A549 treated with ZK216348 at 1 μM for 4 hours (cell line): ENCODE measurements around the gene KCNH4. TPM values are rescaled to one million over a fixed set of nuclear protein-coding genes. Genes with fewer than 3 reads are reported as not detected.

ENCODE experiments used
- total RNA-seq: library from RNA; stranded (reverse); fragments of 200-300 nt; extraction: Qiagen RNA extraction; gene quantifications from 5 replicates; pipeline ENCODE4 v1.2.3, GENCODE V29; 2022; ENCODE audit warnings: low read depth

Gene KCNH4
- 0.18 to 0.48 TPM (median 0.33 TPM) in 5 replicates for total RNA-seq

DNA sequence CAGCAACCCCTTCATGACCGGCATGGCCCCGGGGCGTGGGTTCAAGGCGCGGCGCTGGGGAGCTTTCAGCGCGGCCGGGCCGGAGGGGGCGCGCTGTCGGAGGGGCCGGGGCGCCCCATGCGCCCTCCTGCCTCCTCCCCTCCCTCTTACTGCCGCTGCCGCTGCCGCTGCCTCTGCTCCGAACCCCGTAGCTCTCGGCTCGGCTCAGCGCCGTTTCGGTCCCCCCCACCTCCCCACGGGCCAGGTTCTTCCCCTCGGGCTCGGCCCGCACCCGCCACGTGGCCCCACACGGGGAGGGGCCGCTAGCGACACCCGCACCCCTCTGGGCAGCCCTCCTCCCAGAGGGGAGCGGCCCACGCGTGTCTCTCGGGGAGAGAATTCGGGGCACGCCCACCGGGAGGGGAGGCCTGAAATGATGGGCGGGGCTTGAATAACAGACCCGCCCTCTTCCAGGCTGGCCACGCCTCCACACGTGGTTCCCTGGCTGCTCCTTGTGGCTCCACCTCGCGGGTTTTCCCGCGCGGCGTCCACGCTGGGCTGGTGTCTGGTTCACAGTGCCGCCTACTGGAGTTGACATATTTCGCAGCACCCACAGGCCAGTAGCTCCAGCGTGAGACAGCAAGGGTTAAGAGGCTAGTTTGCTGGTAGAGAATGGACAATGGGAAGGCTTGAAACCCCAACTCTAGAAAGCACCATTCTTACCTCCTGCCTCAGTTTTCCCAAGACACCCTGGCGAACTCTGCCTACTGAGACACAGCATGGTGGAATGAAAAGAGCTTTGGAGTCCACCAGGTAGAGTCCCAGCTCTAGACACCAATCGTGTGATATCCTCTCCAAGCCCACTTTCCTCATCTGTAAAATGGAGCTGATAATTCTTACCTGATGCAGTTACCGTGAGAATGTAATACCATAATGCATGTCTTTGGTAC lies at the start of gene KCNH4:
Gene KCNH4, minus strand, starts transcription at position 221 of the 929 bp plus-strand sequence. Its CDS starts 197 bp downstream, at position 24.

DNA sequence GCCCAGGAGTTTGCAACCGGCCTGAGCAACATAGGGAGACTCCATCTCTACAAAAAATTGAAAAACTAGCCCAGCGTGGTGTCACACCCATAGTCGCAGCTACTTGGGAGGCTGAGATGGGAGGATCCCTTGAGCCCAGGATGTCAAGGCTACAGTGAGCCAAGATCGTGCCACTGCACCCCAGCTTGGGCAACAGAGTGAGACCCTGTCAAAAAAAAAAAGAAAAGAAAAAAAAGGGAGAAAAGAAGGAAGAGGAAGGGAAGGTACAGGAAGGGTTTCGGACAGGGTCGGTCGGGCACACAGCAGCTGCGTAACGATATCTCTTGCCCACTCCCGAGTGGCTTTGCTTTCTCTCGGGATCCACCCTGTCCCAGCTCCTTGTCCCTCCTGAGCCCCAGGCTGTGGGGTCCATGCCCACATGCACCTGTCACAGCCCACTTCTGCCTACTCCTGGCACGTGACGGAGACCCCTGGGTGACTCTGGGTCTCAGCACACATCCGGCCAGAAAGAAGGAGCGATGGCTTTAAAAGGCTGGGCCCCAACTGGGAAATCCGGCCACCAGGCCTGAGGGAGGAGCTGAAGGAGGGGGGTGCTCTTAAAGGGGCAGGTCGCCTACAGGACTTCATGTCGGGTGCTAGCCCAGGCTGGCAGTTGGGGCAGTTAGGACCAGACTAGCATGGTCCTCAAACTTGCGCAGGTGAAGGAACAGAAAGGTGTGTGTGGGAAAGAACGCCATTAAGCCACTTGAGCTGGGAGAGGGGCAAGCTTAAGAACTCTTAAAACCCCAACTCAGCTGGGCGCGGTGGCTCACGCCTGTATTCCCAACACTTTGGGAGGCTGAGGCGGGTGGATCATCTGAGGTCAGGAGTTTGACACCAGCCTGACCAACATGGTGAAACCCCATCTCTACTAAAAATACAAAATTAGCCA lies 13.3 kb upstream of the KCNH4 start, which contains the start of gene GHDC:
Gene GHDC, minus strand, starts transcription at position 526 of the 931 bp plus-strand sequence. CDS start 913 bp downstream, outside the sequence.

DNA sequence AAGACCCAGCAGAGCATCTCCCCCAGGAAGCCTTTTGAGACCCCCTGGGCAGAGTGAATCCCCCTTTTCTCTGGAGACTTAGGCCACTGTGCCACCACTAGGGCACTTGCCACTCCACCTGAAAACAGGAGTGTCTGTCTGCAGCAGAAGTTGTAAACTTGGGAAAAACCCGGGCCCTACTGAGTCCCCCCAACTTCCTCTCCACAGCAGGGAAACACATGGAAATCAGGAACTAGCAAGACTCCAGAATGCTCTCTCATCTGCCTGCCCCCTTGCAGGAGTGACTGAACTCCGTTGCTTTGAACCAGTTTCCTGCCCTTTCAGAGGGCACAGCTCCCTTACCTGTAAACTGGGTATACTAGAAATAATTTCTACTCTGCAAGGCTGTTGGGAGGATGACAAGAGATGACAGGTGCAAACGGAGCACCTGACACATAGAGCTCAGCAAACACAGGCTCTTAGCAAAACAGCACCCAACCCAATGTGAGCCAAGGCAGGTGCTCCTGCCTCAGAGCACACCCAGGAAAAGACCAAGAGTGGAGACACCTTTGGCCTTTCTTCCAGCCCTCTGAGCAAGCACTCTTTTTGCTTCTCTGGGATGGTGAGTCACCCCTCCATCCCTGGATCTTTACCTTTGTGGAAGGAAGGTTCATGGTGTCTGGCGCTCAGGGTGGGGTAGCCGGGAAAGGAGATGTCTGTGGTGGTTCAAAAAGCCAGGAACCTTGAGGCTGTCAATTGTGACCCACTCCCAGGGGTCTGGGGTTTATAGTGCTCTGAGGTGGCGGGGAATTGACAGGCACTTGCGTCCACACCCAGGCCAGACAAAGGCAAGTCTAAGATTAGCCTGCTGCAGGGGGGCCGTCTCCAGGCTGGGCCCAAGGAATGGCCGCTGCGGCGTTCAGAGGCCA lies 4.0 kb upstream of the KCNH4 start, which contains the start of gene HCRT:
Gene HCRT, minus strand, starts transcription at position 740 of the 908 bp plus-strand sequence. Its CDS starts 87 bp downstream, at position 653.

DNA sequence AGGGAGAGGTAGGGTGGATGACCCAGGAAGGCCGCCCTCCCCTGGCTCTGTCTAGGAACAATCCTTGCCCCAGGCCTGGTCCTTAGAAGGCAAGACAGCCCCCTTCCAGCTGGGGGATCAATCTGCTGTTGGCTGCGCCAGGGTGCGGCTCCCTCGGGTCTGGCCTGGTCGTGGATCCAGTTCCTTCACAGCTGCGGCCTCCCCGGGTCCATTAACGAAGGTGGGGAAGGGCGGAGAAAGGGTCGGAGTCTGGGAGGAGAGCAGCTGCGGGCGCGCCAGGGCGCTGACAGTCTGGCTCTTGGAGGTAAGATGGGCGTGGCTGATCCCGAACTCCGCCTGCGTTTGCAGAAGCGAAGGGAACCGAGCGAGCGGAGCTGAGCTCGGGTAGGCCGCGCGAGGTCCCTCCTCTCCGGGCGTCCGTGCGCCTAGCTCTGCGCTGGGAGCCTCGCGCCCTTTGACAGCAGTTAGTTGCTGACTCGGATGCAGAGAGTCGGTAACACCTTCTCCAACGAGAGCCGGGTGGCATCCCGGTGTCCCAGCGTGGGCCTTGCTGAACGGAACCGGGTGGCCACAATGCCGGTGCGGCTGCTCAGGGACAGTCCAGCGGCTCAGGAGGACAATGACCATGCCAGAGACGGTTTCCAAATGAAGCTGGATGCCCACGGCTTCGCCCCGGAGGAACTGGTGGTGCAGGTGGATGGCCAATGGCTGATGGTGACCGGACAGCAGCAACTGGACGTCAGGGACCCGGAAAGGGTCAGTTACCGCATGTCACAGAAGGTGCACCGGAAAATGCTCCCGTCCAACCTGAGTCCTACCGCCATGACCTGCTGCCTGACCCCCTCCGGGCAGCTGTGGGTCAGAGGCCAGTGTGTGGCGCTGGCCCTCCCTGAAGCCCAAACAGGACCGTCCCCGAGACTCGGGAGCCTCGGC lies 58.3 kb downstream of the KCNH4 start, which contains the start of gene HSPB9:
Gene HSPB9, plus strand, starts transcription at position 434 of the 933 bp plus-strand sequence. Its CDS starts 47 bp downstream, at position 481.

DNA sequence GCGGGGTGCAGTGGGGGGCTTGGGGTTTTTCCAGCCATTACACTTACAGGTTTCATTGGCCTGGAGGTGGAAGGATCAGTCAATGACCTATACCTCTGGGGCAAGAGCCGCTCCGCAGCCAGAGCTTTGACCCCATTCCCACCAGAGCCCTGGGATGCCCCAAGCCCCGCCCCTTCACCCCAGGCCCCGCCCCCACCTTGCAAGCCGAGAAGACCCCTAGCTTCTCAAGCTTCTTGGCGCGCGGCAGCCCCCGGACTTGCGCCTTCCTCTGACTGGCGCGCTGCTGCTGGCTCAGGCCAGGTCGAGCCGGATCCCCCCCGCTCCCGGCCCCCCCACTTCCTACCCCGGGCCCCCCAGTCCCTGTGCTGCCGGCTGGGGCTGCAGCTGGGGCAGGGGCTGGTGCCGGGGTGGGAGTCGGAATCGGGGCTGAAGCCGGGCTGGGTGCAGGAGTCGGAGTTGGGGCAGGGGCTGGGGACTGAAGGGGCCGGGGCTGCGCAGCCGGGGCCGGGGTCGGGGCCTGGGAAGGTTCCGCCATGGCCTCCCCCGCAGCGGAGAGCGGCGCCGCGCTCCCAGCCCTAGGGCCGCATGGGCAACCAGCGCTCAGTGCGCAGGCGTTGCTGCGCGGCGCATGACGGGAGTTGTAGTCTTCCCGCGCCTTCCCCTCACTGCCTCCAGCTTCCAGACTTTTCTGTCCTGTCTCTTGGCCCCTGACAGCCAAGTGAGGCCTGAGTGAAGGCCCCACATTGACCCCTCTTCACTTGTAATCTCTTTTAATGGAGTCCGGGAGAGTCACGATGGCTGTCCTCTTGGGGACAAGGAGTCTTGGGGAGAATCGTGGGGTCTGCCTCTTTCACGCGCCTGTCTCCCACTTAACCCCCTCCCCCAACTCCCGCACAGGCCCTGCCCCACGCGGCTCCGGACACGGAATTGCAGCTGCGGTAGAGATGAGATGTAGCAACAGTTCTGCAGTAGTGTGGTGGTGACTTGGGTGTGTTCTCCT lies 59.9 kb downstream of the KCNH4 start, which contains the start of gene KAT2A:
Gene KAT2A, minus strand, starts transcription at position 598 of the 1,000 bp plus-strand sequence. Its CDS starts 63 bp downstream, at position 535.

DNA sequence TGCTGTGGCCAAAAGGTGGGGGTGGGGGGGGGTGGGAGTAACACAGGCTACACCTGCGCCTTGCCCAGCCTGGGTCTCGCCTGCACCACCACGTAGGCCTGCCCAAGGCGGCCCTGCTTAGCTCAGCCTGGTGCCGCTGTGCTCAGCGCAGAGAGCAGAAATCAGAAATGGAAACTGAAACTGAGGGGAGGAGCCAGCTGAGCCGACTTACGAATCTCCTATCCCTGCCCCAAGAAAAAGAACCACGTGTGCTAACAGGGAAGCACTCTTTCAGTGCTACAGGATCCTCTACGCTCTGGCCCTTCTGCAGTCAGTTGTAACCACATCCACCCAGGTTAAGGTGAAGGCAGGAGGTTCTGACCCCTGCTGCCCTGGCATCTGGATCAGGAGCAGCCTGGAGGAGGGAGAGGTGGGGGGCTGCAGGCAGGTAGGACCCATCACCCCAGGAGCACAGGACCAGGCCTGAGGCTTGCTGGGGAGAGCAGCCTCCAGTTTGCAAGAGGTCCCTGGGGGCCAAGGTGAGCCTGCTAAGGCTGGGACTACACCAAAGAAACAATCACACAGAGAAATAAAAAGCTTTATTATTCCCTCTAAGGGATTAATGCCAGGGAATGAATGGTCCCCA lies 68.3 kb downstream of the KCNH4 start, which contains the start of gene DHX58:
Gene DHX58, minus strand, starts transcription at position 163 of the 625 bp plus-strand sequence. CDS start 822 bp downstream, outside the sequence.

Other genes starting within 250 kb of the KCNH4 start
- 53.6 to 76.8 TPM (median 69.5 TPM) in 5 replicates for gene CNP, start 214.3 kb downstream of the KCNH4 start, total RNA-seq
- 116 to 138 TPM (median 126 TPM) in 5 replicates for gene DNAJC7, start 163.7 kb downstream of the KCNH4 start, total RNA-seq
- gene NKIRAS2, start 161.1 kb downstream of the KCNH4 start, total RNA-seq = 40.2 to 49.3 TPM (median 45.6 TPM) in 5 replicates
- 0.40 to 1.2 TPM (median 0.76 TPM) in 5 replicates for gene C17orf113, start 130.5 kb downstream of the KCNH4 start, total RNA-seq
- 0.19 to 0.44 TPM (median 0.22 TPM) in 4 of 5 replicates, not detected in the other for gene ZNF385C, start 82.7 kb downstream of the KCNH4 start, total RNA-seq
- gene DHX58, start 68.4 kb downstream of the KCNH4 start, total RNA-seq = 0.40 to 0.70 TPM (median 0.46 TPM) in 5 replicates
- 31.8 to 56.4 TPM (median 52.0 TPM) in 5 replicates for gene KAT2A, start 59.8 kb downstream of the KCNH4 start, total RNA-seq
- gene HSPB9, start 58.3 kb downstream of the KCNH4 start, total RNA-seq = not detected in 5 replicates
- 198 to 273 TPM (median 264 TPM) in 5 replicates for gene RAB5C, start 26.2 kb downstream of the KCNH4 start, total RNA-seq
- 0.55 TPM in 1 of 5 replicates, not detected in the others for gene HCRT, start 4.3 kb upstream of the KCNH4 start, total RNA-seq
- gene GHDC, start 13.4 kb upstream of the KCNH4 start, total RNA-seq = 11.9 to 22.4 TPM (median 20.1 TPM) in 5 replicates
- gene STAT5B, start 95.2 kb upstream of the KCNH4 start, total RNA-seq = 22.4 to 32.5 TPM (median 29.7 TPM) in 5 replicates
- 4.4 to 7.2 TPM (median 5.7 TPM) in 5 replicates for gene STAT5A, start 107.4 kb upstream of the KCNH4 start, total RNA-seq
- gene STAT3, start 207.3 kb upstream of the KCNH4 start, total RNA-seq = 61.1 to 82.9 TPM (median 74.4 TPM) in 5 replicates
- gene CAVIN1, start 242.1 kb upstream of the KCNH4 start, total RNA-seq = 367 to 513 TPM (median 475 TPM) in 5 replicates